Ishikawa (cell line): ENCODE results near the gene MYO1A.

Experiments
- FOXM1 ChIP-seq: IDR thresholded peaks from 2 replicates; pipeline ENCODE4 v1.6.1; 2012; ENCODE audit warnings: low read depth, borderline replicate concordance
- NFIC ChIP-seq: IDR thresholded peaks from 2 replicates; pipeline ENCODE4 v1.6.1; 2012
- RAD21 ChIP-seq: IDR thresholded peaks from 2 replicates; pipeline ENCODE4 v1.6.1; 2012; ENCODE audit warnings: low read depth
- TAF1 ChIP-seq: IDR thresholded peaks from 2 replicates; pipeline ENCODE4 v1.6.1; 2012; ENCODE audit warnings: low read depth, mild to moderate bottlenecking
- TEAD4 ChIP-seq: IDR thresholded peaks from 2 replicates; pipeline ENCODE4 v1.6.1; 2012
- YY1 ChIP-seq: IDR thresholded peaks from 2 replicates; pipeline ENCODE4 v1.6.1; 2012; ENCODE audit warnings: low read depth
- ZBTB7A ChIP-seq: IDR thresholded peaks from 2 replicates; pipeline ENCODE4 v1.6.1; 2012; ENCODE audit warnings: low read depth
- TF ChIP-seq, protein P1 (sequence below): IDR thresholded peaks from 2 replicates; pipeline ENCODE4 v1.6.1; 2012; ENCODE audit warnings: low read depth, mild to moderate bottlenecking
- TF ChIP-seq, protein P2 (sequence below): IDR thresholded peaks from 2 replicates; pipeline ENCODE4 v1.6.1; 2012

DNA sequence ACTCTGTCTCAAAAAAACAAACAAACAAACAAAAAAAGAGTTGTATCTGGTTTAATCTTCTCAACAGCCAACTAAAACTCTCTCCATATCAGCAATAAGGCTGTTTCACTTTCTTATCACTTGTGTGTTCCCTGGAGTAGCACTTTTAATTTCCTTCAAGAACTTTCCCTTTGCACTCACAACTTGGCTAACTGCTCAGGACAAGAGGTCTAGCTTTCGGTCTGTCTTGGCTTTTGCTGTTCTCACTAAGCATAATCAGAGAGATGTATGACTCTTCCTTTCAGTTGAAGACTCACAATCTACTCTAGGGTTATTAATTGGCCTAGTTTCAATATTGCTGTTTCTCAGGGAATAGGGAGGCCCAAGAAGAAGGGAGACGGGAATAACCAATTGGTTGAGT is 16.3 kb upstream of the MYO1A start:
- no peak for TF ChIP-seq NFIC
- TF ChIP-seq YY1, result no peak
- TF ChIP-seq, protein P1, sequence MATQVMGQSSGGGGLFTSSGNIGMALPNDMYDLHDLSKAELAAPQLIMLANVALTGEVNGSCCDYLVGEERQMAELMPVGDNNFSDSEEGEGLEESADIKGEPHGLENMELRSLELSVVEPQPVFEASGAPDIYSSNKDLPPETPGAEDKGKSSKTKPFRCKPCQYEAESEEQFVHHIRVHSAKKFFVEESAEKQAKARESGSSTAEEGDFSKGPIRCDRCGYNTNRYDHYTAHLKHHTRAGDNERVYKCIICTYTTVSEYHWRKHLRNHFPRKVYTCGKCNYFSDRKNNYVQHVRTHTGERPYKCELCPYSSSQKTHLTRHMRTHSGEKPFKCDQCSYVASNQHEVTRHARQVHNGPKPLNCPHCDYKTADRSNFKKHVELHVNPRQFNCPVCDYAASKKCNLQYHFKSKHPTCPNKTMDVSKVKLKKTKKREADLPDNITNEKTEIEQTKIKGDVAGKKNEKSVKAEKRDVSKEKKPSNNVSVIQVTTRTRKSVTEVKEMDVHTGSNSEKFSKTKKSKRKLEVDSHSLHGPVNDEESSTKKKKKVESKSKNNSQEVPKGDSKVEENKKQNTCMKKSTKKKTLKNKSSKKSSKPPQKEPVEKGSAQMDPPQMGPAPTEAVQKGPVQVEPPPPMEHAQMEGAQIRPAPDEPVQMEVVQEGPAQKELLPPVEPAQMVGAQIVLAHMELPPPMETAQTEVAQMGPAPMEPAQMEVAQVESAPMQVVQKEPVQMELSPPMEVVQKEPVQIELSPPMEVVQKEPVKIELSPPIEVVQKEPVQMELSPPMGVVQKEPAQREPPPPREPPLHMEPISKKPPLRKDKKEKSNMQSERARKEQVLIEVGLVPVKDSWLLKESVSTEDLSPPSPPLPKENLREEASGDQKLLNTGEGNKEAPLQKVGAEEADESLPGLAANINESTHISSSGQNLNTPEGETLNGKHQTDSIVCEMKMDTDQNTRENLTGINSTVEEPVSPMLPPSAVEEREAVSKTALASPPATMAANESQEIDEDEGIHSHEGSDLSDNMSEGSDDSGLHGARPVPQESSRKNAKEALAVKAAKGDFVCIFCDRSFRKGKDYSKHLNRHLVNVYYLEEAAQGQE, result no peak
- TF ChIP-seq TAF1, result no peak
- TF ChIP-seq, protein P2, sequence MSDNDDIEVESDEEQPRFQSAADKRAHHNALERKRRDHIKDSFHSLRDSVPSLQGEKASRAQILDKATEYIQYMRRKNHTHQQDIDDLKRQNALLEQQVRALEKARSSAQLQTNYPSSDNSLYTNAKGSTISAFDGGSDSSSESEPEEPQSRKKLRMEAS, result no peak
- no peak for TF ChIP-seq FOXM1
- no peak for TF ChIP-seq ZBTB7A
- TF ChIP-seq TEAD4, result no peak
- no peak for TF ChIP-seq RAD21
